DMS53 treated with DMSO at 0.1 percent for 48 hours (cell line): ENCODE measurements around the gene PCIF1.
"Not testable (repeated sequence)": the region's sequence is repeated elsewhere in the genome, so short reads cannot be mapped to it uniquely, and the experiment has no call there.

Experiments used
- DNase-seq: peaks from one replicate; lab custom pipeline; 2025; ENCODE audit not compliant: unreplicated experiment; lab: John Stamatoyannopoulos, UW

PCIF1 gene

DNA sequence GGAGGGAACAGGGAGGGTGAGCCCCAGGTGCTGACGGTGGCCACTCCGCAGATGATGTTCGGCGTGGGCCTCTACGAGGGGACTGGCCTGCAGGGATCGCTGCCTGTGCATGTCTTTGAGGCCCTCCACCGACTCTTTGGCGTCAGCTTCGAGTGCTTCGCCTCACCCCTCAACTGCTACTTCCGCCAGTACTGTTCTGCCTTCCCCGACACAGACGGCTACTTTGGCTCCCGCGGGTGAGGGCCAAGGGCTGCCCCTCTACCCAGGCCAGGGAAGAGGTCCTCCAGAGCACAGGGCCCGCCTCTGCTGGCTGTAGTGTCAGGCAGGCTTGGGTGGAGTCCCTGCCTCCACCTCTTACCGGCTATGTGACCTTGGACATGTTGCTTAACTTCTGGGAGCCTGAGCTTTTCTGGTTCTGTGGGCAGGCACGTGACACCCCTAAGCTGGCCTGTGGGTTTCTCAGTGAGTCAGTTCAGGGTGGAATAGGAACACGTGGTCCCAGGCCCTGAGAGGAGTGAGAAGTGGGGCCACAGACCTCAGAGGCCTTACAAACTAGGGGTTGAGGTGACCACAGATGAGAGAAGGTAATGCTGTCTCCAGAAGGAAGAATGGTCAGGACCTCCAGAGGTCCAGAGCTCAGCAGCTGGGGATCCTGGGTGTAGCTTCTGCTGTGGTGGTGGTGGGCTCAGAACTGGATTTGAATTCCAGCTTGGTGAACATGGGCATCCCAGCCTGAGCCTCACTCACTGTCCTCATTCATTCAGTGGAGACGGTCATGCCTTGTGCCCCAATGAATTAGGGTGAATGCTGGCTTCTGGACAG lies 11.9 kb downstream of the PCIF1 start:
- no peak for DNase-seq

DNA sequence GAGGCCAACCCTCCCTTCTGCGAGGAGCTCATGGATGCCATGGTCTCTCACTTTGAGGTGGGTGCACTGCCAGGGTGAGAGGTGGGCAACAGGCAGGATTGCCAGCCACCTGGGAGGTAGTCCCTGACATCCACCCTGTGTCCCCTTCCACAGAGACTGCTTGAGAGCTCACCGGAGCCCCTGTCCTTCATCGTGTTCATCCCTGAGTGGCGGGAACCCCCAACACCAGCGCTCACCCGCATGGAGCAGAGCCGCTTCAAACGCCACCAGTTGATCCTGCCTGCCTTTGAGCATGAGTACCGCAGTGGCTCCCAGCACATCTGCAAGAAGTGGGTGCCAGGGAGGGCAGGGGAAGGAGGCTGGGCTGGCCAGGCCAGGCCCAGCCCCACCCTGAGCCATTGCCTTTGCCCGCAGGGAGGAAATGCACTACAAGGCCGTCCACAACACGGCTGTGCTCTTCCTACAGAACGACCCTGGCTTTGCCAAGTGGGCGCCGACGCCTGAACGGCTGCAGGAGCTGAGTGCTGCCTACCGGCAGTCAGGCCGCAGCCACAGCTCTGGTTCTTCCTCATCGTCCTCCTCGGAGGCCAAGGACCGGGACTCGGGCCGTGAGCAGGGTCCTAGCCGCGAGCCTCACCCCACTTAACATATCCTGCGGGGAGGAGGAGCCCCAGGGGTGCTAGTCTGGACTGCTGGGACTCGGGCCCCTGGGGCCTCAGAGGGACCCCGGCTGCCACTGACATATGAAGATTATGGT lies 12.8 kb downstream of the PCIF1 start:
- DNase-seq, result no peak

DNA sequence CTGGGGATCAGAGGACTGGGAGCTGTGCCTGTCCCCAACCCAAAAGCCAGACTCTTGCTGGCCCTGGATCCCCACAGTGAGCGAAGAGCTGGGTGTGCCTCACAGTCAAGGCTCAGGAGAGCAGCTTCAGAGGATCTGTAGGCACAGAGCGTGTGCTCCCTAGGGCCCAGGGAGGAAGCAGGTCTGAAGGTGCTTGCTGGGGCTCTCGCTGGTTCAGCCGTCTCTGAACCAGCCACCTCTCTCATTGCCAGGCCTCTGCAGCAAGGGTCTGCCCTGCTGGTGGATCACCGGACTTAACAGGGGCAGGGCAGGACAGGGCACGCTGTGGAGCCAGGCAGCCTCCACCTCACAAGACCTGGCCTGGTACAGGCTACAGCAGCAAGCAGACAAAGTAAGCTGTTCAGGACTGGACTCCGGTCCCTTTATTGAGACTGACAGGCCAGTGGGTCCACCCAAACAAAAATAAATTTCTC lies 13.8 kb downstream of the PCIF1 start:
- no peak for DNase-seq

DNA sequence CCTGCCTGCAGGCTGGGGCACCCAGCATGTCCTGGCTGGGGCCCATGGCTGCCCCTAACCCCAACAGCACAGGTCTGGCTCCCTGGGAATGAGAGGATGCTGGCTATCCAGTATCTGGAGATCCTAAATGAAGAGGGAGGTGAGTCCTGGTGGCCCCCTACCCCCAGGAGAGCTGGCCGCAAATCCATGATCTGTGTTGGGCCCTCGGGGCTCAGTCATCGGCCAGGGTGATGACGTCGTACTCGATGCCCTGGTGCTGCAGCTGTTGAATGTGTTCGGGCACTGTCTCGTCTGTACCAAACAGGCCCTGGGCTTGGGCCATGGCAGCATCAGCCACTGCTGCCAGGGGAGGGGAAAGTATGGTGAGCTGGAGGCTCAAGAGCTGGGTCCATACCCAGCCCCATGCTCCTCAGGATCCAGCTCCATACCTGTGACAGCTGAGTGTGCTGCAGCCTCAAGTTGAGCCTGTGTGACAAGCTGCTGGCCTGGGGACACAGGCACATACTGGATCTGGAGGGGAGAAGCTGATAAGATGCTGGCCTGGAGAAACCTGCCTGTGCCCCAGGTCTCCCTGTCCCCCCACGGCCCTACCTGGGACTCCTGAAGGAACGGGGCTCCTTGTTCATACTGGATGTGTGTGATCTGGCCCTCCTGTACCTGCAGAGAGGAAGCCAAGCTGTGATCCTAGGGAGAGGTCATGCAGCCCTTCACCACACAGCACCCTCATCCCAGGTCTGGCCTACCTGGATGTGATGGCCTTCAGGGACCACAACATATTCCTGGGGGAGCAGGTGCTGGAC lies 14.5 kb downstream of the PCIF1 start:
- DNase-seq, result no peak

DNA sequence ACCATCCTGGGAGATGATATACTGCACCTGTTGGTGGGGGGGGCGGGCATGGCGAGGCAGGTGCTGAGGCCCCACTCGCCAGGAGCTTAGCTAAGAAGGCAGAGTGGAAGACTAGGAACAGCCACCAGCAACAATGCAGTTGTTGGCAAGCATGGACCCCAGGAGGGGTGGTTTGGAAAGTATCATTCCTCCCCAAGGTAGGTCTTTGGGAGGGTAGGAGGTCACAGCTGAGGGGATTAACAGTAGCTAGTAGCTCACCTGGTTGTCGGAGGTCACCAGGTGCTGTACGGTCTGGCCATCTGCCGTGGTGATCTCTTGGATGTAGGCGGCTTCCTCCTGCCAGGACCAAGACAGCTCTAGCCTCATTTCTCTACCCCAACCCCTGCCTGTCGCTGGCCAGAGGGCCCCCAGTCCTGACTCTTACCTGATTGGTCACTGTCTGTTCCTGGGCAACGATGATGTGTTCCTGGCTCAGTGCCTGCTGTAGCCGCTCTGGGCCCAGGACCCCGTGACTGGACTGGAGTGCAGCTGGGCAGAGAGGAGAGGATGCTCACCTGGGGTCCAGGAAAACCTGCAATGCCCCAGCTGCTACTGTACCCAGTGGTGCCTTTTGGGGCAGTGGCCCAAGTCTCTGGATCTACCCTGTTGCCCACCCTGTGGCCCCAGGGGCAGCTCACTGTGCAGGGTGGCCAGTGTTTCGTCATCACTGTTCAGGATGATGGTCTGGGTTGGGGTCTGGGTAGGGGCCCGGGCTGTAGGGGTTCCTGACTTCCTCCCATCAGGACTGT lies 15.3 kb downstream of the PCIF1 start:
- DNase-seq, result peak; percentile 32

DNA sequence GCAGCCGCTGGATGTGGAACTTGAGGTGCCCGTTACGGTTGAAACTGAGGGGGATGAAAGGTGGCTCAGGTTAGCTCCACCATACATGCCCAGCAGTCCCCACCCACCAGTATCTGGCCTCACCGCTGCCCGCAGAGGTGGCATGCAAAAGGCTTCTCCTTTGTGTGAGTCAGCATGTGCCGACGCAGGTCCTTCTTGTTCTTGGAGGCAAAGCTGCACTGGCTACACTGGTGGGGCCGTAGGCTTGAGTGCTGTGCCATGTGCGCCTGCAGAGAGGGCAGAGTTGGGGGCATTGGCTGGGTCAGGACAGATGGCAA lies 15.8 kb downstream of the PCIF1 start:
- no peak for DNase-seq

DNA sequence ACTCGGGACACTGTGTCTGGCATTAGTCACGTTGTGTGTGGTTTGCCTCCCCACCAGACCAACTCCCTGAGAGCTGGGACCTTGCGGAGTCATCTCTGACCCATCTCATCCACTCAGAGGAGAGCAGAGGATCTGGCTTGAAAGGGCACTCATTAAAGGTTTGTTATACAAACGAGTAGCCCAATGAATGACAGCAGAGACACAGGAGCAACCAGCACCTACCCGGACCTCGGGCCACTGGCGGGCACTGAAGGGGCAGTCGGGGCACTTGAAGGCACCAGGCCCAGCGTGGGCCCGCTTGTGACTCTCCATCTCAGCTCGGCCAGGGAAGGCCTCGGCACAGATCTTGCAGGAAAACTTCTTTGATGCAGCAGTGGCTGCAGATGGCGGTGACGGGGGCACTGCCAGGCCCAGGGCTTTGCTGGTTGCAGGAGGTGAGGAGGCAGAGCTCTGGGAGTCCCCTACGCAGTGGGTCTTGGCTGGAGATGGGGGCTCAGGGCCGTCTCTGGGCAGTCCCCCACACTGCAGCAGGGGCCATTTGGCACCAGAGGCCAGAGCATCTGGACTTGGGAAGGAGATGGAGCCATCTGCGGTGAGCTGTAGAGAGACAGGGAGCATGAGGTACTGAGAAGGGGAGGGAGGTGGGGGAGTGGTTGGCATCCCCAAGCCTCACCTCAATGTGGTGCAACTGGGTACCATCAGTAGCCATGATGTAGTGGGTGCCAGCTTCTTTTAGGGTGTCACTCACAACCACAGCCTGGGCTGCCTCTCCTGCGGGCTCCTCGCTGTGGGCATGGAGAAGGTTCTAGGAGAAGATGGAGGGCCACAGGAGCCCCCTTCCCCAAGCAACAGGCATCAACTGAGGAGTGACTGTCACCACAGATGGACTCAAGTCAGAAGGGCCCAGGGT lies 17.7 kb downstream of the PCIF1 start:
- DNase-seq, result no peak

DNA sequence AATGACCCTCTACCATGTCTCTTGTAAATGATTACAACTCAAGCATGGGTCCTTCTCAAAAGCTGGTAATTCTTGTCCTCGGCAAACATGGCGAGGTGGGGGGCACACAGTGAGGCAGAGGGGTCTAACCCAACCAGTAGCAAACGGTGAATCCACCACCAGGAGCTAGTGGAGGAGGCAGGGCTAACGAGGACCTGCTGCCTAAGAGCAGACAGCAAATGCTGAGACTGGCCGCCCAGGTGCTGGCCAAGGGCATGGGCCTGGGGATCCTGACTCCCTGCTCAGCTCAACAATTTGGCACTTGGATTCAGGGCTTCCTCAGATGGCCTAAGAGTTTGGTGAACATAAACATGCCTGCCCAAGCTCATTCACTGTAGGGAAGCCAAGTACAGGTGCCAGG lies 18.4 kb downstream of the PCIF1 start:
- no peak for DNase-seq

DNA sequence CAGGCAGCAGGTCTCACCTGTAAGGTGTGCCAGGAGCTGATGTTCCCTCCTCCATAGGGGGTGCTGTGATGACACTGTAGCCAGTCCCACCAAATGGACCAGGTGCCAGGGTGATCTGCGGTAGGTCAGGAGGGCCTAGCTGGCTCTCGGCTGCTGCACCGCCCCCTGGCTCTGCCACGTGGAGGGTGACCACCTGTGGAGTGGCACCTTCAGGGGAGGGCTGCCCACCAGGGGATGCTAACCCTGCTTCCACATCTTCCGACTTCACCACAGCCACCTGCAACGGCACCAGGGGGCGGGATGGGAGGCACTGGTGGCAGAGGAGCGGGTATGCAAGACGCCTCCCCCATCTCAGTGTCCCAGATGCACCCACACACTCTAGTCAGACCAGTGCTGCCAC lies 19.2 kb downstream of the PCIF1 start:
- no peak for DNase-seq

DNA sequence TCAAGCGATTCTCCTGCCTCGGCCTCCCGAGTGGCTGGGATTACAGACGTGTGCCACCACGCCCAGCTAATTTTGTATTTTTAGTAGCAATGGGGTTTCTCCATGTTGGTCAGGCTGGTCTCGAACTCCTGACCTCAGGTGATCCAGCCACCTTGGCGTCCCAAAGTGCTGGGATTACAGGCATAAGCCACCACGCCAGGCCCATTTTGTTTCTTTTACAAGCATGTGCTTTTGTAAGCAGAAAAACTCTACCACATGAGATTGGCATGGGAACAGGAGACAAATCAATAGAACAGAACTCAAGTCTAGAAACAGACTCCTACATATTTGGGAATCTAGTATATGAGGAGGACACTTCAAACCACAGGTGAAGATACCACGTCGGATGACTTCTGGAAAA lies 21.8 kb downstream of the PCIF1 start:
- DNase-seq, result not testable (repeated sequence)

DNA sequence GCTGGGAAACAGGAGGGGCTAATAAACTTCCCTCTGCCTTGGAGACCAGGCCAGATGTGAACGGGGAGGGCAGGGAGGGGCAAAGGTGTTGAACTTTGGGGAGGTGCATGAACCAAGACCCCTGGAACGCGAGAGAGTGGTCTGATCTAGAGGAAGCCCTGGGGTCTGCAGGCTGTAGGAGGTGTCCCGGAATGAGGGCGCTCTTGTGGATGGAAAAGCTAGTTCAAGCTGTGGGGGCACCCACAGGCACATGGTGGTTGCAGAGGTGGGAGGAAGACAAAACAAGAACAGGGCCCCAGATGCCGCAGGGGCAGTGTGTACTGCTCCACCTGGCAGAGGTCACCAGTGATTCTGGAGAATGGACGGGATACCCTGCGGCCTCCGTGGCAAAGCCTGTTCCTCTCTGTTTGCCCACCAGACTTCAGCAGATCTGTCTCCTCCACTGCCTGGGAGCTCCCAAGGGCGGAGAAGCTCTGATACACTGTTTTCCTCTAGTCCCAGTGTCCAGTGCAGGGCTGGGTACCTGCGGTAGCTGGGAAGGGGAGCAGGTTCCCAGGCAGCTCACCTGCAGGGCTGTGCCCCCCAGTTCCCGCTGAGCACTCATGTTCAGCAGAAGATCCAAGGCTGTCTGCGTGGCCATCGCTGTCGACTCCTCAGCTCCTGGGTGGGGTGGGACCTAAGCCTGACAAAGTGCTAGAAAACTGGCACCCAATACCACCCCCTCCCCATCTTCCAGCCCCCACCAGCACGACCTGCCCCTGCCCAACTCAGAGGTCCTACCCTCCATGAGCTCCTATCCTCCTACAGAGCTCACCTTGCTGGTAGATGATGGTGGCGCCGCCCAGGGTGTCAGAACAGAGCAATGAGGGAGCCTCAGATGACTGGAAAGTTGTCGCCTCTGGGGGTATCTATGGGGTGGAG lies 22.8 kb downstream of the PCIF1 start:
- DNase-seq, result no peak

DNA sequence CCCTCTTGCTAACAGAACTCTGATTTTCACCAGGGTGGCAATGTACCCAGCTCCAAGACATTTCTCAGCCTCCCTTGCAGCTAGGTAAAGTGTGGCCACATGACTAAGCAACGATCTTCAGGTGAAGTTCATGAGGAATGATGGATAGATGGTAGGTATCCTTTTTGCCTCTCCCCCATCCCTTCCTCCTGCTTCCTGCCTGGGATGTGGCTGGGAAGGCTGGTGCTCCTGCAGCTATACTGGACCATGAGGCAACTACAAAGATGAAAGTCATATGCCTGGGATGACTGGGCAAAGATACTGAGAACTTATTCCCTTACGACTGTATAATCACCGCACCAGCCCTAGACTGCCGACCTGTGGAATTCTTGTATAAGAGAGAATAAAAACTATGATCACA lies 24.1 kb downstream of the PCIF1 start:
- no peak for DNase-seq

DNA sequence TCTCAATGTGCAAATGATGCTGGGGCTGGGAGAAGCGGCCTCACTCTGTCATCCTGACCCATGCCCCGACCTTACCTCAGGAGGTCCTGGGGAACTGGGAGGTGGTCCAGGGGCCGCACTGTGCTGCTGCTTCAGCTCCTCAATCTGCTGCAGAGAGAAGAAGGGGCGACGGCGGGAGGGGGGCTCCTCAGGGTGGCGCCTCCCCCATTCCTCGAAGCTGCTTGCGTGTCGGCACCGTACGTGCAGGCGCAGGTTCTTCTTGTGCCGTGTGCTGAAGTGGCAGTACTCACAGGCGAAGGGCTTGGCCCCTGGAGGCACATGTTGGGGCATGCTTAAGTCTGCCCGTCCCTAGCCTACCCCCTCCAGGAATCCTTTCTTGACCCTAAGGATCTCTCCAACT lies 24.6 kb downstream of the PCIF1 start:
- DNase-seq, result no peak

DNA sequence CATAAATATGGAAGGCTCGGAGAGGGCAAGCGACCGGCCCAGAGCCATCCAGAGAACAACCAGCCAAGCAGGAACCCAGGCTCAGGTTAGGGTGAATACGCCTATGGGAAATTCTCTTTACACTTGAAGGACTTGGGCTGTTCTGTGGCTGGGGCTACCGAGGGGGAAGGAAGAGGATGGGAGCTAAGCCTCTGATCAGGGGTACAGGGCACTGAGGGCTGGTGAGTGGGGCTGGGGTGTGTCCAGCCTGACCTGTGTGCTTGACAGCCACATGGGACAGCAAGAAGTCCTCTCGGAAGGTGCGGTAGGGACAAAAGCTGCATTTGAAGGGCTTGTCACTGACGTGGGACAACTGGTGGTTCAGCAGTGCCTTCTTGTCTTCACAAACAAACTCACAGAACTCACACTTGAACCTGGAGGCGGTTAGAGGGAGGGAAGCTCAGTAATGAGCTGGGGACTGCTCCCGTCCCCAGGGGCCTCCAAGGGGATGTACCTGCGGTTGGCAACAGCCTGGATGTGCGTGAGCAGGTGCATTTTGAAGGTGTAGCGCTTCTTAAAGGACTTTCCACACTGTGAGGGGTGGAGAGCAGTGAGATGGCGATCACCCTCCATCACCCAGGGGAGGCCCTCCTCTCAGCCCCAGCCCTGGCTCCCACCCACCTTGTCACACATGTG lies 25.6 kb downstream of the PCIF1 start:
- no peak for DNase-seq

DNA sequence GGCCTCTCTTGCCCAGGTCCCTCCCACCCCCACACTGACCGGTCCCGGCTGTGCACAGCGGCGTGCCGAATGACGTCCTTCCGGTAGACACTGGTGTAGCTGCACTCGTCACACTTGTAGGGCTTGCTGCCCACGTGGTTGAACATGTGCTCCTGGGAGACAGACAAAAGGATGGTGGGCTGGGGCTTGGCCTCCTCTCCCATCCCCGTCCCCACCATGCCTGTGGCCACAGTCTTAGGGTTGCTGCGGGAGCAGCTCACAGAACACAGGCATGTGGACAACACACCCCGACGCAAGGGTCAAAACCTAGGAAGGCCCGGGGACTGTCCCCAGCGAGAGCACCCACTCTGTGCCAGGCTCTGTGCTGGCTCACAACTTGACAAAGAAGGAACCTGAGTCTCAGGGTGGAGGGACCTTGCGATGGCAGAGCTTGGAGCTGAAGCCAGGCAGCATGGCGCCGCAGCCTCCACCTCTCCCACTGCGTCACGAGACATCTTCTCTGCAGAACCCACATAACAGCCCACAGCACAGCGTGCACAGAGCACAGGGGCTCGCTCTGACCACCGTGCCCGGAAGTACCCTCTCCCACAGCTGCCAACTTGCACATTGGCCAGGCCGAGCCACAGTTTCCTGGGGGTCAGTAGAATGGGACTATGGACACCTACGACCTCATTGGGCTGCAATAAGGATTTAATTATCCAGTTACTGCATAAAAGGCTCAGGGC lies 27.7 kb downstream of the PCIF1 start:
- no peak for DNase-seq

DNA sequence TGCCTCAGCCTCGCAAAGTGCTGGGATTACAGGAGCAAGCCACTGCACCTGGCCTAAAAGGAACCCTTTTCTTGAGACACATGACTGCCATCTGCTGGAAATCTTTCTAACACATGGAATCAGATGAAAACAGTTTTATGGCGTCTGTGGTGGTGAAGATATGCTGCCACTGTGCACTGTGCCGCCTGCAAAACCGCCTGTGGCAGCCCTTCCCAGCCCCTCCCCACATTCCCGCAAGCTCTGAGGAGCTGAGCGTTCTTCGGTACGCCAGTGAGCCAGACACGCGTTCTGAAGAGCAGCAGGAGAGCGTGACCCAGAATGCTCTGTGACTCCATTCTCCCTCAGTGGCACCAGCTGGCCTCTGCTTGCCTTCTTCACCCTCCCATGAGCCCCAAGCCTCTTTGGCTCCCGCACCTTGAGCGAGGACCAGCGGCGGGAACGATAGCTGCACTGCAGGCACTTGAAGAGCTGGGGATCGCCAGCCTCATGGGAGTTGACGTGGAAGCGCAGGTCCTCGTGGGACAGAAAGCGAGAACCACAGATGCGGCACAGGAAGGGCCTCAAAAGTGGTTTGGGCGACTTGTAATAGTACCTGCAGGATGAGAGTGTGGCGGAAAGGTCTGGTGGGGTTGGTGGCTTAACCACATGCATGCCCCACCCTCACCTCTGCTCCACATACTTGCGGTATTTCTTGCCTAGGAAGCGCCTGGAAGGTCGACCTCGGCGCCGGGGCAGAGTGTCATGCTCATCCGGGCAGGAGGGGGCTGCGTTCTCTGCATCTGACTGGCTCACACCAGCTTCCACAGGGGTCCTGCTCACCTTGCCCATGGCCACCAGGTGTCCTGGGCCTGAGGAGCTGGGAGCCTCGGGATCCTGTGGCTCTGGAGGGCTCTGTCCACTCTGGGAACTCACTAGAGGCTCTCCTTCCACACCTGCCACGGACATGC lies 28.8 kb downstream of the PCIF1 start:
- DNase-seq, result peak; percentile 72

DNA sequence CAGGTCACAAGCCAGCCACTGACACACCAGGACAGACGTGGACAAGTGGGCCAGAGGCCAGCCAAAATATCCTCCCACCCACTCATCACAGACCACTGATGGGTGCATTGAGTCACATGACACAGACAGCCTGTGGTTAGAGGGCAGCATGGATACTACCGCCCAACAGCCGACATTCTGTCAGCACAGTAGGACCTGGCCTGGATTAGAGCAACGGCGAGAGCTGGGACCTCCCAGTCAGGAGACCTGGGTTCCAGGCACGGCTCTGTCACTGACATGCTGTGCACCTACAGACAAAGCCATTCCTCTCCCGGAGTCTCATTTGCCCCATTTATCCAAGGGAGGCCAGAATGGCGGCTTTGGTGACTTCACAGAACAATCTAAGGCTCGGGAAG lies 29.5 kb downstream of the PCIF1 start:
- DNase-seq, result no peak
